Measurements from ENCODE around the gene SGIP1.

SGIP1 gene

GRCh38 chr1:66571789-66572188 lies 37.8 kb downstream of the SGIP1 start:
- Mint-ChIP-seq H3K36me3 (ENCODE audit: low read depth) (no peaks in the 10 kb centered on the region), H3K27me3 (ENCODE audit: low read depth, poor library complexity) (peaks cover 8% of the 10 kb centered on the region), H3K4me1 (no peaks in the 10 kb centered on the region), H3K27ac (no peak overlapping the region), H3K4me3 (no peak overlapping the region), H3K9me3 (peaks cover 17% of the 10 kb centered on the region)
- TF ChIP-seq, protein P1, sequence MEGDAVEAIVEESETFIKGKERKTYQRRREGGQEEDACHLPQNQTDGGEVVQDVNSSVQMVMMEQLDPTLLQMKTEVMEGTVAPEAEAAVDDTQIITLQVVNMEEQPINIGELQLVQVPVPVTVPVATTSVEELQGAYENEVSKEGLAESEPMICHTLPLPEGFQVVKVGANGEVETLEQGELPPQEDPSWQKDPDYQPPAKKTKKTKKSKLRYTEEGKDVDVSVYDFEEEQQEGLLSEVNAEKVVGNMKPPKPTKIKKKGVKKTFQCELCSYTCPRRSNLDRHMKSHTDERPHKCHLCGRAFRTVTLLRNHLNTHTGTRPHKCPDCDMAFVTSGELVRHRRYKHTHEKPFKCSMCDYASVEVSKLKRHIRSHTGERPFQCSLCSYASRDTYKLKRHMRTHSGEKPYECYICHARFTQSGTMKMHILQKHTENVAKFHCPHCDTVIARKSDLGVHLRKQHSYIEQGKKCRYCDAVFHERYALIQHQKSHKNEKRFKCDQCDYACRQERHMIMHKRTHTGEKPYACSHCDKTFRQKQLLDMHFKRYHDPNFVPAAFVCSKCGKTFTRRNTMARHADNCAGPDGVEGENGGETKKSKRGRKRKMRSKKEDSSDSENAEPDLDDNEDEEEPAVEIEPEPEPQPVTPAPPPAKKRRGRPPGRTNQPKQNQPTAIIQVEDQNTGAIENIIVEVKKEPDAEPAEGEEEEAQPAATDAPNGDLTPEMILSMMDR (IDR thresholded peaks at IDR 0.05), result no peak
- DNase-seq, result no peak

- no peaks in the 10 kb centered on the region for H3K4me1 Mint-ChIP-seq
- DNase-seq, result no peak
- peaks cover 4% of the 10 kb centered on the region for H3K27me3 Mint-ChIP-seq (ENCODE audit: low read depth, poor library complexity)
- H3K9me3 Mint-ChIP-seq, result no peaks in the 10 kb centered on the region
- H3K27ac Mint-ChIP-seq, result no peak overlapping the region
- H3K36me3 Mint-ChIP-seq (ENCODE audit: low read depth), result no peaks in the 10 kb centered on the region
- no peak overlapping the region for H3K4me3 Mint-ChIP-seq
- TF ChIP-seq, protein P1 (IDR thresholded peaks at IDR 0.05), result no peak
Observed at GRCh38 chr1:66575739-66576138, 41.8 kb downstream of the SGIP1 start.

DNA sequence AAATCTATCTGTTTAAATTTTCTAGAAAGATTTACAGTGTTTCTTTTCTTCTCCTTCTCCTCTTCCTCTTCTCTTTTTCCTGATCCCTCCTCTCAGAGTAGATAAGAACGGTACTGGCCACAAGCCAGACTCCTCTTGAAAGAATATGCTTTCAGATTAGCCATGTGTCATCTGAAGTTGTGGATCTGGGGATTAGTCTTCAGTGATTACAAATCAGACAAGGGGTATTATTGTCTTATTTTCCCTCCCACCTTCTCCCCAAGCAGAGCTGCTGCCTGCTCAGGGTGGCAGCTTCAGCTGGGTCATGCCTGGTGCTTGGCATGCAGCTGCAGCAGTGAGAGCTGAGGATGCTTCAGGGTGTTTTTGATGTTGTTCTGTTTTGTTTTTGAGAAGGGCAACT lies 42.7 kb downstream of the SGIP1 start:
- no peaks in the 10 kb centered on the region for H3K36me3 Mint-ChIP-seq (ENCODE audit: low read depth)
- TF ChIP-seq, protein P1 (IDR thresholded peaks at IDR 0.05), result no peak
- no peaks in the 10 kb centered on the region for H3K9me3 Mint-ChIP-seq
- H3K27ac Mint-ChIP-seq, result no peak overlapping the region
- H3K4me3 Mint-ChIP-seq, result no peak overlapping the region
- H3K27me3 Mint-ChIP-seq (ENCODE audit: low read depth, poor library complexity), result peaks cover 4% of the 10 kb centered on the region
- H3K4me1 Mint-ChIP-seq, result no peaks in the 10 kb centered on the region
- no peak for DNase-seq

DNA sequence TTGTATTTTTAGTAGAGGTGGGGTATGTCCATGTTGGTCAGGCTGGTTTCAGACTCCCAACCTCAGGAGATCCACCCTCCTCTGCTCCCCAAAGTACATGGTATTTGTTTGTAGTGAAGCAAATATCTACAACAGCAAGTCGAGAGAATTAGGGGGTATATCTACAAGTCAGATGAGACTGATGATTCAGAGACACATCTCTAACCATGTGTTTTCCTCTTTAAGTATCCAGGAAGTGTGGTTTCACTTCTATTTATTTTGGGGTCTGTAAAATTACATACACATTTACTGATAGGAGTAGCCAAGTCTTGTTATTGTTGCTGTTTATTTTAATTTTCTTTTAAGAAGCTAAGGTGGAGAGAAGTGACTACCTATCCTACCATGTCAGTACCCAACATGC lies 44.9 kb downstream of the SGIP1 start:
- Mint-ChIP-seq H3K27ac (no peak overlapping the region), H3K4me1 (no peaks in the 10 kb centered on the region)

DNA sequence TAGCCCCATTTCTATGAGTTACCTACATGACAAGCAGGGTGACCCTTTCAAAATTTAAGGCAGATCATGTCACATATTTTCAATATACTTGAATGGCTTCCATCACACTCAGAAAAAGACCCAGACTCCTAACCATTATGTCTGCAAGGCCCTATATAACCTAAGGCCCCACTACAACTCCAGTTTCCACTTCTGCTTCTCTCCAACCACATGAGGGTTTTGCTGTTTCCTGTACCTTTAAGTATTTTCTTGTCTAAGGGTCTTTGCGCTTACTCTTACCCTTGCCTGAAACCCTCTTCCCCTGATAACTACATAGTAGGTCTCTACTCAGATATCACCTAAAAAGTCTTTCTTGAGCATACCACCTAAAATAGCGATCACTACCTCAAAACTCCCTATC lies 46.1 kb downstream of the SGIP1 start:
- Mint-ChIP-seq H3K27ac (no peak overlapping the region), H3K36me3 (ENCODE audit: low read depth) (no peaks in the 10 kb centered on the region), H3K4me1 (peaks cover 7% of the 10 kb centered on the region), H3K27me3 (ENCODE audit: low read depth, poor library complexity) (peaks cover 6% of the 10 kb centered on the region), H3K9me3 (no peaks in the 10 kb centered on the region), H3K4me3 (no peak overlapping the region)
- no peak for DNase-seq
- TF ChIP-seq, protein P1 (IDR thresholded peaks at IDR 0.05), result no peak

More for the DNA sequence above, 44.9 kb downstream of the SGIP1 start:
- Mint-ChIP-seq H3K9me3 (no peaks in the 10 kb centered on the region), H3K27me3 (ENCODE audit: low read depth, poor library complexity) (peaks cover 6% of the 10 kb centered on the region), H3K4me3 (no peak overlapping the region), H3K36me3 (ENCODE audit: low read depth) (no peaks in the 10 kb centered on the region)
- TF ChIP-seq, protein P1 (IDR thresholded peaks at IDR 0.05), result no peak
- DNase-seq, result no peak

DNA sequence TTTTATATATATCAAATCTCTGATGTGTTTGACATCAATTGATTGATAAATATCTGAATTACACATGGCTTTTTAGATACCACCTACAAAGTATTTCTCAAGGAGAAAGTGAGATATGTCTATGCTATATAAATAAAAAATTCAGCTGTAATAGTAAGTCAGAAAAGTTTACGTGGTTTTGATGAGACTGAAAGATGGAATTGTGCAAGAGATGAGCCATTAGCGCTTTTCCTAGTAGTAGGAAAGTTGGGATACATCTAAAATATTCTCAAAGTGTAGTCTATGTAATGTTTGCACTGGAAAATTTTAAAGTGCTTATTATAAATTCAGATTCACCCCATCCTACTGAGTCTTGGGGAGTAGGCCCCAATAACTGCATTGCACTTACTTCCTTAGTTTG lies 49.1 kb downstream of the SGIP1 start:
- no peaks in the 10 kb centered on the region for H3K9me3 Mint-ChIP-seq
- no peaks in the 10 kb centered on the region for H3K36me3 Mint-ChIP-seq (ENCODE audit: low read depth)
- TF ChIP-seq, protein P1 (IDR thresholded peaks at IDR 0.05), result no peak
- peaks cover 2% of the 10 kb centered on the region for H3K27me3 Mint-ChIP-seq (ENCODE audit: low read depth, poor library complexity)
- H3K4me1 Mint-ChIP-seq, result peaks cover 24% of the 10 kb centered on the region
- no peak for DNase-seq
- H3K4me3 Mint-ChIP-seq, result no peak overlapping the region
- no peak overlapping the region for H3K27ac Mint-ChIP-seq
